ENCODE results near the gene ATF7. TPM values are rescaled to one million over a fixed set of nuclear protein-coding genes. Genes with fewer than 3 reads are reported as not detected.

ATF7 gene
- total RNA-seq, 1 donor from 2014 or later = 44.7 TPM

DNA sequence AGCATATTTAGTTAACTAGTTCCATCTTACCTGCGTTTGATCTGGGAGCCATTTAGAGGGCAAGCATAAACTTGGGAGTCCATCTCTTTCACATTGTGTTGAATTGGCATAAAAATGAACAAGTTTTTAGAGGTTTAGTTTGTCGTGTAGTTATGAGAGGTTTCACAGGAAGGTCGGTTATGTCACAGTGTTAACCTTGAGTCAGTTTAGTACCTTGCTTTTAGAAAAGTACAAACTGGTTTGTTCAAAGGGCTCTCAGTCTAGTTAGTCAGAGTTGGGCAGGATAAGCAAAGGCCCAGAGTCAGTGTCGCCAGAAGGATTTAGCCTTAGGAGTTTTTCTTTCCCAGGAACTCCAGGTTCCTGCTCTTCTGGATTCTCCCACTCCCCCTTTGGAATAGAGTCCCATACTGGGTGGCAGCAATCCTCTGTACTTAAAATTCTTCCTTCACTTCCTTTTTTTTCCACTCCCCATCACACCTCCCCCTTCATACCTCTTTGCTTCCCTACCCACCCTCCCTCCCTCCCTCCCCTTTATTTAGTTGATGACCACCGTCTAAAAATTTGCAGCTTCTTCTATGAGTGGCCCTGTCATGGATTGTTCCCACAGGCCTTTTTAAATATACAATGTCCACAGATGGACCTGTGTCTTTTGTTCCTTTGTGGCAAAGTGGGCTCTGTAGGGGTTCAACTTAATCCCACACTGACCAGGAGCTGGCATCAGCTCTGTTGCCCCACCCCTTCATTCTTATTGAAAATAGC, 162.2 kb downstream of the ATF7 start:
- DNase-seq (ENCODE audit: low spot score) = no peak

DNA sequence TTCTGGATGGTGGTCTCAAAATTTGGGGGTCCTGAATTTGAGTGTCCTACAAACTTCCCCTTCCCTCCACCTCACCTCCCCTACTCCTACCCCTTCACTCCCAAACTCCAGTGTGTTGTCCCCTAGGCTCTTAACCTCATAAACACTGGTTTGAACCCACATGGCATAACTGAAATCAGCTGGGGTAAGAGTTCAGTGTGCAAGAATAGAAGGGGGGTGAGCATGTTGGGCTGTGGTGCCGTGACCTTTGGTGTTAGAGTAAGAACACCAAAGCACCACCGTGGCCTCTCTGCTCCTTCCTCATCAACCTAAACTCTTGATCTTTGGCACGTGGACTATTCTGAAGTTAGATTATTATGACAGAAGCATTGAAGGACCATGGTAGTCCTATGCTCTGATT, 163.2 kb downstream of the ATF7 start:
- no peak for DNase-seq (ENCODE audit: low spot score)

DNA sequence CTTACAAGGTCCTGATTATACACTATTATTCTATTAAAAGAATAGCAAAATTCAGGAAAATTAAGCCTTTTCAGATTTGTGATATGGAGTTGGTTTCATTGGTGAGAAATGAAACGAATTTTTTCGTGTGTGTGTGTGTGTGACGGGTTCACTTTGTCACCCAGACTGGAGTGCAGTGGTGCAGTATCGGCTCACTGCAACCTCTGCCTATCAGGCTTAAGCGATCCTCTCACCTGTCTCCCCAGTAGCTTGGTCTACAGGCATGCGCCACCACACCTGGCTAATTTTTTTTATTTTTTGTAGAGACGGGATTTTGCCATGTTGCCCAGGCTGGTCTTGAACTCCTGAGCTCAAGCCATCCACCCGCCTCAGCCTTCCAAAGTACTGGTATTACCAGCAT, 164.6 kb downstream of the ATF7 start:
- DNase-seq (ENCODE audit: low spot score) = no peak

DNA sequence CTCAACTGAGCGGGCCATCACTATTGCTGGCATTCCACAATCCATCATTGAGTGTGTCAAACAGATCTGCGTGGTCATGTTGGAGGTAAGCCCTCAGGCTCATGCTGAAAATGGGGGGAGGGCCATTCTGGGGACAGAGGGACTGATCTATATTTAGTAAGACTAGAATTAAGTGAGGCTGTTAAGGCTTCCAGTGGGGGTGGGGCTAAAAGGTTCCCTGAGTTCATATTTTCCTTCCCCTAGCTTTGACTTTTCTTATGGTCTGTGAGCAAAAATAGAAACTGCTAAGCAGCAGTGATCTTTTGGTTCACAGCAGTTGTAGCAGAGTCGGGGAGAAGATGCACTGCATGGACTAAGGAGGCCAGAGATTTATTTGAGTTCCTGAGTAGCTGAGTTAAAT, 165.1 kb downstream of the ATF7 start:
- DNase-seq (ENCODE audit: low spot score) = no peak

DNA sequence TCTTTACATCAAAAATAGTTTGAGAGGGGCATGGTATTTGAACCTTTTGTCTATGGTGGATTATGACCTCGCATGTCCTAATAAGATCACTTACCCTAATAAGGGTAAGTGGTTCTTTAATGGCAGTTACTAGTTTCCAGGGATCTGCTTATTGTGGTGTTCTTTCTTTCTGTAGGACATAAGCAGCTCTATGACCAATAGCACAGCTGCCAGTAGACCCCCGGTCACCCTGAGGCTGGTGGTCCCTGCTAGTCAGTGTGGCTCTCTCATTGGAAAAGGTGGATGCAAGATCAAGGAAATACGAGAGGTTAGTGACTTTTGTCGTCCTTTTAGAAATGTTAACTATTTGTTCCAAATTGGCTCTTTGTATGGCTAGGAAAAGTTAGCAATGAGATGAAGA, 167.1 kb downstream of the ATF7 start:
- DNase-seq (ENCODE audit: low spot score) = no peak

Other genes starting within 250 kb of the ATF7 start
- 60.5 TPM for gene SP1, start 246.2 kb downstream of the ATF7 start, total RNA-seq
- not detected for gene AMHR2, start 202.5 kb downstream of the ATF7 start, total RNA-seq
- gene PRR13, start 184.6 kb downstream of the ATF7 start, total RNA-seq = 119 TPM
- gene PCBP2, start 174.3 kb downstream of the ATF7 start, total RNA-seq = 722 TPM
- 12.2 TPM for gene MAP3K12, start 126.9 kb downstream of the ATF7 start, total RNA-seq
- gene TARBP2, start 125.1 kb downstream of the ATF7 start, total RNA-seq = 16.8 TPM
- gene NPFF, start 118.9 kb downstream of the ATF7 start, total RNA-seq = not detected
- 194 TPM for gene ATP5MC2, start 49.7 kb upstream of the ATF7 start, total RNA-seq
- 165 TPM for gene CALCOCO1, start 101.1 kb upstream of the ATF7 start, total RNA-seq
- gene CISTR, start 125.6 kb upstream of the ATF7 start, total RNA-seq = not detected